ENCODE measurements around the gene TSGA10IP.
A peak's percentile ranks its signal among the peaks of the same experiment; 100 is the strongest.

The TSGA10IP gene

DNA sequence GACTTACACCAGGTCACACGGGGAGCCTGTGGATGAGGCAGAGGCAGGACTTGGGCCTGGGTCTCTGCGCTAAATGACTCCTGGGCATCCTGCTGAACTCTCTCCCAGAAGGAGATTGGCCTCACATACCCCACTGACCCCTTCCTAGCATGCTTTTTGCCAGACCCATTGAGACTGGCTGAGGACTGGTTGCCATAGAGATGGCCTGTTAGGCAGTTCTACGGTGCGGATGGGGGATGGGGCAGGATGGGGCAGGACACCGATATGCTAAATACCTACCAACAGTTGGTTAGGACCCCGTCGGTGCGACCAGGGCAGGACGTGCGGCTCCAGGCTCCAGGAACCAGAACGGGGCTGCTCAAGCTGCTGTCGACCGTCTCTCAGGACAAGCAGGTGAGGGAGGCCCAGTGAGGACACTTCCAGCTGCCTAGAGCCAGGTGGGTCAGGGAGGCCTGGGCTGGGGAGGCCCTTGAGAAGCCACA, at the start of gene TSGA10IP:
TSS of gene TSGA10IP (plus strand) at position 51 of the 482 bp plus-strand sequence. CDS start at position 247, 196 bp downstream.
- no peak for DNase-seq

DNA sequence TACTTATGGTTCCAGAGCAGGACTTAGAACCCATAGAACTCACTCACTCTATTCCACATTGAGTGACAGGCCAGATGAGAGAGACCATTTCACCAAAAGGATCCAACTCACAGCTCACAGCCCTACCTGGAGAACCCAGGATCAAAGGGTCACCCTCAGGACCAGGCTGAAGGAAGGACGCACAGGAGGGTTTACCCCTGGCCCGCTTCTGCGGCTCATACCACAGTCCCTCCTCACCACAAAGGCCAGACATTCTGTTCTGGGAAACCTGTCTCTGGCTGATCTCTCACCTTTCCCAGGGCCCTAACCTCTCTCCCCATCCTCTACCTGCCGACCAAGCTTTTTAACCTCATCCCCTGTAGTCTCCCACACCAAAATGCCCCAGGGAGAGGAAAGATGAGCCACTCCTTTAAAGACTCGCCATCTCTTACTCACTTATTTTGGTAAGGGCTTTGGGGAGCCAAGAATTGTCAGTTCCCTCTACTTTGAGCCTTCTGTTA, 49.7 kb upstream of the TSGA10IP start:
- DNase-seq = no peak
- ATAC-seq = no peak

More for the DNA sequence above, at the start of gene TSGA10IP:
- no peak for ATAC-seq

DNA sequence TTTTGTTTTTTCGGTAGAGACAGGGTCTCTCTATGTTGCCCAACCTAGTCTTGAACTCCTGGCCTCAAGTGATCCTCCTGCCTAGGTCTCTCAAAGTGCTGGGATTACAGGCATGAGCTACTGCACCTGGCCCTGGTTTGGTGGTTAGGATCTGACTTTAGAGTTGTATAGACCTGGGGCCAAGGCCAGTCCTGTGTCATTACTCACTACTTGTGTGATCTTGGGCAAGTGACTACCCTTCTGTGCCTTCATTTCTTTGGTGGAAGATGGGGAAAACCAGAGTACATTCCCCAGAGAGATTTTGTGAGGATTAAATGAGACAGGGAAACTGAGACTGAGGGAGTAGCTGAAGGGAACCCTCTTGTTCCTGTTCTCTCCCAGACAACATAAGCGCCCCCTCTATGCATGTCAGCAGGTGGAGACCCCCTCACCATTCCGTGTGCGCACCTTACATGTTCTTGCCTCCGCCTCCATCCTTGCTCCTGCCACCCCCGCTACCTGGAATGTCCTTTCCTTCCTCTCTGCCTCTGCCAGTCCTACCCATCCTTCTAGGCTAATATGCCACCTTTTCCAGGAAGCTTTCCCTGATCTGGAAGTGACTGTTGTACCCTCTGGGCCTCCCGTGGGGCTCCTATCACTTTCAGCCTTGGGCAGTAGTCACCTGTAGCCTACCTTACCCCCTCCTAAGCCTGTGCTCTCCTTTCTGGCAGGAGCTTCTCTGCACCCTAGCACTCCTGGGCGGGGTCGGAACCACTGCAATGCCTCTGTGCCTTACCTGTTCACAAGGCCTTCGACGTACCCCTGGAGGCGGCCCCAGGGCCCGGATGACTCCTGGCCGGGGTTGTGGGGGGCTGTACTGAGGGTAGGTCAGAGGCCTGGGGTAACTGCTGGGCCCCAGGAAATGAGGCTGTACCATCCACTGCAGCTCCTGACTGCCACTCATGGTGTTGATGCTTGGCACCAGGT, 49.0 kb upstream of the TSGA10IP start:
- no peak for ATAC-seq

DNA sequence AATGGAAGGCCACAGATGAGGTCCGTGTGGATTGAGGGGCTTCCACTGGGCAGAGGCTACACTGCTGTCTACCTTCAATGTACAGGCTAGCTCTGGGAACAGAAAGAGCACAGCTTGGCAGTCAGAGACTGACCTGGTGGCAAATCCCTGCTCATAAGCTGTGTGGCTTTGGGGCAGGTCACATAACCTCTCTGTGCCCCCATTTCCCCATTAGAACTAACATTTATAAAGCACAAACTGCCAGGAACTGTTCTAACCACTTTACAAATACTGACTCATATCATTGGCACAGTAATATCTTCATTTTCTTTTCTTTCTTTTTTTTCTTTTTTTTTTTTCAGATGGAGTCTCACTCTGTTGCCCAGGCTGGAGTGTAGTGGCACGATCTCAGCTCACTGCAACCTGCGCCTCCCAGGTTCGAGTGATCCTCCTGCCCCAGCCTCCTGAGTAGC, 48.2 kb upstream of the TSGA10IP start:
- ATAC-seq = no peak
- no peak for DNase-seq

More for the DNA sequence above, 49.0 kb upstream of the TSGA10IP start:
- DNase-seq = no peak

DNA sequence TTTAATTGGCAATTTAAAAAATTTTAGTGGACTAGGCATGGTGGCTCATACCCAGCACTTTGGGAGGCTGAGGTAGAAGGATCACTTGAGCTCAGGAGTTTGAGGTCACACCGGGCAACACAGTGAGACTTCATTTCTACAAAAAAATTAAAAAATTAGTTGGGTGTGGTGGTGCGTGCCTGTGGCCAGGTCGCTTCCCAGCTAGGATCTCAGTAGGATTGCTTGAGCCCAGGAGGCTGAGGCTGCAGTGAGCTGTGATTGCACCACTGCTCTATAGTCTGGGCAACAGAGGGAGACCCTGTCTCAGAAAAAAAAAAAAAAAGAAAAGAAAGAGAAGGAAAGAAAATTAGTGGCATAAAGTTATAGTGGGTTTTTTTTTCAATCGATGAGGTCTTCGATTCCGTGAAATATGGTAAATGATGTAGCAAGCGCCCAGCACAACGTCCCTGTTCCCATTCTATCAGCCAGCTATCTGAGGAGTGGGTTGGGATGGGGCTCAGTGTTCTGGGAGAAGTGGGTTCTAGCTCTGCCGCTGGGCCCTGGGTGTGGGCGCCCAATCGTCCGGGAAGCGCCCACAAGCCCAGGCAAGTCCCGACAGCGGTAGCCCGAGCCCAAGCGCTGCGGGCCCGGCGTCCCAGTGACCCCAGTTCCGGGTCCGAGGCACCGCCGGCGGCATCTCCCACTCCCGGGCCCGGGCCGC, 46.5 kb upstream of the TSGA10IP start:
- no peak for ATAC-seq
- no peak for DNase-seq

DNA sequence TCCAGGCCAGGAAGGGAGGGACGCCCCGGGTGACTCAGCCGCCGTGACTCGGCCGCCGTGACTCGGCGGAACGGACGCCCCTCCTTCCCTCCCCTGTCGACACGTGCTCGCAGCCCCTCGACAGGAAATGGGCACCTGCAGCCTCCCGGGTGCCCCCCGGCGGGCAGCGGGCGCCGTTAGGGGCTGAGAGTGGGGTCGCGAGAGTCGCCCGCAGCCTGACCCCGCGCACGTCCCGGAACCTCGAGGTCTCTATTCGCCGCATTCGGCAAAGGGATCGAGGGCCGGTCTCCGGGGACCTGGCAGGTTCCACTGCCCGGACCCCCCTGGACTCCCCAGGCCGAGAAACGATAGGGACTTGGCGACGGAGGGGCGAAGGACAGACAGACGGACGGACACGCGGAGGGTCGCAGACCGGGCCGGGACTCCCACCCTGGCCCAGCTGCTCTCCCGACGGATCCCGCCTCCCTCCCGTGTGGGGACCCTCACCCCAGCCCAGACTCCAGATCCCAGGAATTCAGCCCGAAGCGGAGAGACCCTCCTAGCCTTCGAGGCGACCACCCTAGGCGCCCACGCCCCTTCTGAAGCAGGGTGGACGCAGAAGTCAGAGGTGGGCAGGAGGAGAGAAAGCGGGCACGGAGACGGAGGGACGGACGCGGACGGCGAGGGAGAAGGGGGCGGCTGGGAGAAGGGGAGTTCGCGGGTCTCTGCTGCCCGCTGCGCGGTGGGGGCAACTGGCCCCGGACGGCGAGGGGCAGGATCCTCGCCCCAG, 45.7 kb upstream of the TSGA10IP start:
- ATAC-seq = peak; percentile 59
- DNase-seq = peak; percentile 85

DNA sequence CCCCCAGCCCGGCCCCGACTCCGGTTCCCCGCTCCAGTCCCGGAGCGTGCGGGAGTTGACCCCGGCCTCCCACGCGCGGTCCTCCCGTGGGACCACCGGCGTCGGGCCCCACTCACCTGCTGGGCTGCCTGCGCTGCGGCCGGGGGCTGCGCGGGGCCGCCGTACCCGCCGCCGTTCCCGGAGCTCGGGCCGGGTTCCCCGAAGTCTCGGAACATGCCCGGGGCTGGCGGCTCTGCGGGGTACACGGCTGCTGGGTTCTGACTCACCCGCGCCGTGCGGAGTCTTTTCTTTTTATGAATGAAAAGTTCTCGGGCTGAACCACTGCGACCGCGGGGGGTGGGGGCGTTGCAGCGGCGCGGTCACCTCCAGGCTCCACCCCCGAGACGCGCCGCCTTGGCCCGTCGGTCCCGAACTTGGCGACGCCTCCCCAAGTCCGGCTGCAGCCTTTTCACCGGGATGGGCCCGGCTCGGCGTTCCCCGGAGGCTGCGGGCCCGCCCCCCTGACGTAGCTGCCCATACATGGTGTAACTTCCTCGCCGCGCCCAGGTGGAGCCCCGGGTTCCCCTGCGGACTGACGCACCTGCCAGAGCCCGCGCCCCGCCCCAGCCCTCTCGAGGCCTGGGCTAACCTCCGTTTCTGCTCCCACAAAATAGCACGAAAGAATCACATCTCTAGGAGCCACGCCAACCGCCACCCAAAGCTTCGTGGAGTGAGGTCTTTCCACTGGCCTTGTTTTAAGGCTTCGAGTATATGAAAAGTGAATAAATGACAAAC, 45.0 kb upstream of the TSGA10IP start, which contains the start of gene FOSL1:
TSS of gene FOSL1 (minus strand) at position 264 of the 774 bp plus-strand sequence. CDS start at position 215, 49 bp downstream.
- peak; percentile 90 for ATAC-seq

DNA sequence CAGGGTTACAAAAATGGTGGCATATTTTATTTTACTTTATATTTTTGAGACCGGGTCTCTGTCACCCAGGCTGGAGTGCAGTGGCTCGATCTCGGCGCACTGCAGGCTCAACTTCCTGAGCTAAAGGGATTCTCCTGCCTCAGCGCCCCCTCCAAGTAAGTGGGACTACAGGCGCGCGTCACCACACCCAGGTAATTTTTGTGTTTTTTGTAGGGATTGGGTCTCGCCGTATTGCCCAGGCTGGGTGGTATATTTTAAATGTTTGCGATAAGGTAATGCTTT, 44.4 kb upstream of the TSGA10IP start:
- DNase-seq = no peak
- no peak for ATAC-seq

More for the DNA sequence above, 45.0 kb upstream of the TSGA10IP start, which contains the start of gene FOSL1:
- DNase-seq = peak; percentile 97

DNA sequence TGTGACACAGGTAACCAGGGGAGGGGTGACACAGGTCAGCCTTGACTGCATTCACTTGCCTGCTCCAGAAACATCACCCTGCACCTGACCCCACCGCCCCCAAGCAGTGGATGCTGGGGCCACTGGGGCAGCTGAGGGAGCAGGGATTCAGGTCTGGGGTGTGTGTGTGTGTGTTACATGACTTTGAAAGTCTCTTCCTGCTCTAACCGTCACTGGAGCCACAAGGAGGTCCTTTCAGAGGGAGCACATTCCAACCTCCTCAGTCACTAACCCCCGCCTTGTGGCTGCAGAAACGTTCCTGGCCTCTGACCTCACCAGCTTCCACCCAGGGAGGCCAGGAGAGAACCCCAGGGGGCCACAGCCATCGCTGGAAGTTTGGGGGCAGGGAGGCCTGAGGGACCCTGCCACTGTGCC, 42.2 kb upstream of the TSGA10IP start:
- DNase-seq = no peak

DNA sequence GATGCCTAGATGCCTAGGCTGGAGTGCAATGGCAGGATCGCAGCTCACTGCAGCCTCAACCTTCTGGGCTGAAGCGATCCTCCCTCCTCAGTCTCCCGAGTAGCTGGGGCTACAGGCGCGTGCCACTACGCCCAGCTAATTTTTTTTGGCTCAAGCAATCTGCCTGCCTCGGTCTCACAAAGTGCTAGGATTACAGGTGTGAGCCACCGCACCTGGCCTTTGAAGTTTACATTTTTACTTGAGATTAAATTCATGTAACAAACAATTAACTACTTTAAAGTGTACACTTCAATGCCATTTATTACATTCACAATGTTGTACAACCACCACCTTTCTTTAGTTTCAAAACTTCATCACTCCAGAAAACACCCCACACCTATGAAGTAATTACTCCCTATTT, 41.6 kb upstream of the TSGA10IP start:
- DNase-seq (no peak), ATAC-seq (no peak)

More for the DNA sequence above, 42.2 kb upstream of the TSGA10IP start:
- no peak for ATAC-seq

DNA sequence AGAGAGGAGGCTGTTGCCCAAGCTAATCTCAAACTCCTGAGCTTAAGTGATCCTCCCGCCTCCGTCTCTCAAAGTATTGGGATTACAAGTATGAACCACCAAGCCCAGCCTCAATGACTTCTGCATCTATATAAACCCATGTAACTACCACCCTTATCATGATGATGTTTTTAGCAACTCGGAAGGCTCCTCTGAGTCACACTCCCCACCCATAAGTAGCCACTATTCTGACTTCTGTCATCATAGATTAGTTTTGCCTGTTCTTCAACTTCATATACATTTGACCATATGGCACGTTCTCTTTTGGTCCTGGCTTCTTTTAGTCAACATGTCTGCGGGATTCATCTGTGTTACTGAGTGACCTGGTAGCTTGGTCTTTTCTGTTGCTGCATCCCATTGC, 38.7 kb upstream of the TSGA10IP start:
- no peak for DNase-seq
- ATAC-seq = no peak

DNA sequence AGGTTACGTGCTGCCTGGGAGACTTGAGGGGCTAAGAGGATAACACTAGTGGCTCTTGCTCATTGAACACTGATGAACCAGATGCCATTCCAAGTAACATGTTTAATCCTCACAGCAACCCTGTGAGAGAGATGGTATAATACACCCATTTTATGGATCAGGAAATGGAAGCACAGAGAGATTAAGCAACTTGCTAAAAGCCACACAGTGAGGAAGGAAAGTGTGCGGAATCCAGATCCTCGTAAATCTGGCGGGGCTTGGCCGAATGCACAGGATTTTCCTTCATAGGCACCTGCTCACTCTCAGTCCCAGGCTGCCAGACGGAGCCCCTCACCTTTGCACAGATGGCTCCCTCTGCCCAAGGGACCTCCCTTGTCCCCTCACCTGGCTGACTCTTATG, 37.4 kb upstream of the TSGA10IP start:
- no peak for ATAC-seq

DNA sequence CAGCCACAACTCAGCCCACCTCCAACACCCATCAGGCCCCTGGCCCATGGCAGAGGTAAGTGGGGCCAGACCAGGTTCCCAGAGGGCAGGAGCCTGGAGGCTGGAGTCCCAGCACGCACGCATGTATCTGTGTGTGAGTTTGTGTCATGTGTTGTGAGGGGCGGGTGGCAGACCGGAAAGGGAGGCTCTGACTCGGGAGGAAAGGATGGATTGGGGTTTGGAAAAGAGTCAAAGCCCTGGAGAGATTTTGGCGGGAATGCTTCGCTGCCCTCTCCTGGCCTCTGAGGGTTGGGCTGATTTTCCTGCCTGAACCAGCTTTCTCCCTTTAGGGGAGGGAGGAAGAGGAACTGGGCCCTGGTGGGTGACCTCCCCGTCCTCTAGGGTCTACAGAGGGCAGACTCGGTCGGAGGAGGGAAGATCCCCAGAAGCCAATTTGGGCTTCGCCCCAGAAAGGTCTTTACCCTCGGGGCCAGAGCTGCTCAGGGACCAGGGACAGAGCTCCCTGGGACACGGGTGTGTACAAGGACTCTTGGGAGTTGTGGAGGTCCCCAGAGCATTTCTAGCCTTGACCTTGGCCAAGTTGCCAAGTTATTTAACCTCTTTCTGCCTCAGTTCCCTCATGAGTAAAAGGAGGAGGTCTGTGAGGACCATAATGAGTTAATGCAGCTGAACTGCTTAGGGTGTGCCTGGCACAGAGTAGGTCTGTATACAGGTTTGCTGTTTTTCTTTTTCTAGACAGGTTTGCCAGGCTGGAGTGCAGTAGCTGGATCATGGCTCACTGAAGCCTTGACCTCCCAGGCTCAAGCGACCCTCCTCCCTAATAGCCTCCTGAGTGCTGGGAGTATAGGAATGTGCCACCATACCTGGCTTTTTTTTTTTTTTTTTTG, 33.4 kb upstream of the TSGA10IP start:
- ATAC-seq (no peak), DNase-seq (no peak)

More for the DNA sequence above, 37.4 kb upstream of the TSGA10IP start:
- DNase-seq = no peak

DNA sequence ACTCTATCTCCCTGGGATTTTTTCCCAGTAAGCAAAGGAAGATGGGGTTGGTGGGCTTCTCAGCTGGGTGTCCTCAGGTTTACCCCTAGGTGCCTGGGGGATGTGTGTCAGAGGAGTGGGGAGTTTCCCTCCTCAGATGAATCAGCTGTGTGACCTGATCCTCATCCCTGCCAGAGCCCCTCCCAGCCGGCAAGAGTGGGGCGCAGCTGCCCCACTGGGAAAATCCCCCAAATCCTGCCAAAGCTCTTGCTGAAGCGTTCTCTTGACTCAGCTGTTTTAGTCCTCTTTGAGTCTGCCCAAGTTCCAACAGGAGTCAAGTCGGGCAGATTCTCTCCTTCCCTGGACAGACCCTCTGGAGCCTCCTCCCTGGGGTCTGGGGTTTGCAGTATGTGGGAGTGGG, 32.4 kb upstream of the TSGA10IP start:
- DNase-seq (no peak), ATAC-seq (peak; percentile 38)

DNA sequence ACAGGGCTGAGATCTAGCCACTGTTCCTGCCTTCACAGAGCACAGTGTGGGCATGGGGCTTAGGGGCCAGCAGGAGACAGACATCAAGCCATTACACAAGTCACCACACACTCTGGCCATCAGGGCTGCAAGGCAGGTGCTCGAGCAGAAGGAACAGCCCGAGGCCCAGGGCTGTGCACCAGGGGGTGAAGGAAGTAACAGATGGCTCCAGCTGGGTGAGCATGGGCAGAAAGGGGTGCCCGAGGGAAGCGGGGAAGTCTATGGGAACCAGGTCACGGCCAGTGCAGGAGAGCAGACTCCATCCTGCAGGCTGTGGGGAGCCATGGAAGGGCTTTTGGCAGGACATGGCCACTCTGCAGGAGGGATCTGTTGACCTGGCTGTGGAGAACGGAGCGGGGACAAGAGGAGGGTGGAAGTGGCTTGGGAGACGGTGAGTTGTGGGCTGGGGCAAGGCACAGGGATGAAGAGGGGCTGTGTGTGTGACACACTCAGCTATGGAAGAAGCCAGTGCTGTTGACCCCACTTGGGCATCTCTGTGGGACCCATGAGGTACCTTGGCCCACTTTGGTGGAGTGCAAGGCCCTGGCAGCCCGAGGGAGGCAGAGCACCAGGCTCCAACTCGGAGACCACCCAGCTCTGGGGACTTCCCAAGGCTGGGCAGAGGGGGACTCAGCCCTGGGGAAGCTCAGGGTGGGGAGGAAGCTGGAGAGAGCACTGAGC, 30.0 kb upstream of the TSGA10IP start:
- DNase-seq = no peak
- no peak for ATAC-seq

DNA sequence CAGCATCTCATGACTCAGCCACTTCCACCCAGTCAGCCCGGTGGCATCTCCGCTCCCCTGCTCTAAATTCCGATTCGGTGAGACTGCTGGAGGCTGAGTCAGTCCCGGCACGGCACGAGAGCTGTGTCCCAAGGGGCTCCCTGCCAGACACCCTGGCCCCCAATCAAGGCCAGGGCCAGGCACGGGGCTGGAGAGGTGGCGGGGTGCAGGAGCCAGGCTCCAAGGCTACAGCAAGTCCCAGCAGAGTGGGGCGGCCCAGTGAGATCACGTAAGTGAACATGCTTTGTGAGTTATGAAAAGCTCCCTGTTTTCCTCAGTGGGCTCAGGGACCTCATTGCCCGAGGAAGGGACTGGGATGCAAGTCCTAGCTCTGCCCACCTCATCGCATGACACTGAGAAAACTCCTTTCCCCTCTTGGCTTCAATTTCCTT, 29.4 kb upstream of the TSGA10IP start:
- DNase-seq = no peak
- no peak for ATAC-seq

DNA sequence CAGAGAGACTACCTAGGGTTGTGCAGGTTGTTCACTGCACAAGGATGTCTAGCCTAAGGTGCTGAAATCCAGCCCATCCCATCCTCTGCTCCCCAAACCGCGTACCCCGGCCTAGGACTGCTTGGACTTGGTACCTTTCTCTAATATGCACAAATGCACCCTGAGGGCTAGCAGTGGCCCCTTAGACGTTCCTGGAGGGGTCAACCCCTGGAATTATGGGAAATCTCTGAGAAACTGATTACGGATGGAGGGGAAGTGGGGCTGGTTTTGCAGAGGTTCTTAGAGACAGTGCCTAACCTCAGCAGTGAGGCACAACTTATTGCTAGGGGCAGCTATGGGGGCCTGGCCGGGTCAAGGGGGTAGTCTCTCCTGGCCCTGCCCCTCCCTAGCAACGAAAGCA, 28.9 kb upstream of the TSGA10IP start:
- no peak for DNase-seq
- no peak for ATAC-seq

DNA sequence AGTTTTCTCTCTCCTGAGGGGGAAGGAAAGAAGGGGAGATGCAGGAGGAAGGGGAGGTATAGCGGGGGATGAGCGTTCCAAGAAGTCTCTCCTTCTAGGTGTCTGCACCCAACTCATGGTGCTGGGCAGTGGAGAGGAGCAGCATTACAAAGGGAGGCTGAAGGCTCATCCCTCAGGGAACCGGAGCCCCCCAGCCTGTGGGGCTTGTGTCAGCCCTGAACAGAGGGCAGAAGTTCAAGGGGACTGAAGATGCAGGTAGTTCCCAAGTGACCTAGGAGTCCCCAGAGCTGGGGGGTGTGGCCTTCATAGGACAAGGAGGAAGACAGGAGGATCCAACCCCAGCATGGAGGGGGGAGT, 28.2 kb upstream of the TSGA10IP start:
- ATAC-seq = no peak
- DNase-seq = no peak

DNA sequence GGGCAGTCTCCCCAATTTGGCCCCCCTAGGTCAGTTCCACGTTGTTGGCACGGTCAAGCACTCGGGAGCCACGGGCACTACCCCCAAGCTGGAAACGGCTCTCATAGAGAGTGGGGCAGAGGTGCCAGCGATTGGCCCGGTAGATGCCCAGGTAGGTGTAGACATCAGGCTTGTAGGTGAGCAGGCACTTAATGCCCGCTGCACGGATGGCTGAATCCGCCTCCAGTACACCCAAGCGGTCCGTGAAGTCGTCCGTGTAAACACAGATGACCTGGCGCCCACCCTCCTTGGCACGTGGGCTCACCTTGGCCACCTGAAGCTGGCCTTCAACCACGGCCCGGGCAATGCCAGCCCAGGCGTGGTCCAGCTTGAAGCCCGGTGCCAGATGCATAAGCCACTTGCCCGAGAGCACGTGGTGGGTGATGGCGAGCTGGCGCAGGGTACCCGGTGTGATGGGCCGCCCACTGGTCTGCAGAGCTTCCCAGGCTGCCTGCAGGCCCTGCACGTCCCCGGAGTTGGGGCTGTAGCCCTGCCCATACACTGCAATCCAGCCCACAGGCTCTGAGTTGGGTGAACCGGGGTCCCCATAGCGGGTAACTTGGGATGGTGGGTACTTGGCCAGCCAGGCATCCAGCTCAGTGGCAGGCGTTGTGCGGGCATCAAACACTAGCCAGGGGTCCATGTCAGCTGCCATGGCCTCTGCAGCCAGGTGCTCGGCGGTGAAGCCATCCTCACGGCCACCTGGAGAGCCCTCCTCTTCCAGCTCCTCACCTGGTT, 27.7 kb upstream of the TSGA10IP start:
- DNase-seq (no peak), ATAC-seq (no peak)
